GM23248 (cell line): ENCODE results near the gene LTB4R. TPM values are rescaled to one million over a fixed set of nuclear protein-coding genes. Genes with fewer than 3 reads are reported as not detected.
A peak's percentile ranks its signal among the peaks of the same experiment; 100 is the strongest.

Source experiments
- DNase-seq: peaks from one replicate; pipeline ENCODE4 v3.0.0-alpha.2; 2015
- H2AFZ ChIP-seq: fragments of 200-600 bp; sonication (generic); 2 replicates; pipeline ENCODE4 v1.6.1; 2016; ENCODE audit warnings: antibody characterized with exemption
- H3F3A ChIP-seq: fragments of 200-600 bp; sonication (generic); 2 replicates; pipeline ENCODE4 v1.6.1; 2016; ENCODE audit warnings: mild to moderate bottlenecking, antibody characterized with exemption, mixed run types; ENCODE audit not compliant: insufficient read depth
- H3K27ac ChIP-seq: fragments of 200-600 bp; sonication (generic); 2 replicates; pipeline ENCODE4 v1.5.1; 2016; ENCODE audit warnings: mild to moderate bottlenecking
- H3K27me3 ChIP-seq: fragments of 200-600 bp; sonication (generic); replicated peaks from 2 replicates; pipeline ENCODE4 v1.6.1; 2016; ENCODE audit warnings: mild to moderate bottlenecking; ENCODE audit not compliant: insufficient read depth
- H3K36me3 ChIP-seq: fragments of 200-600 bp; sonication (generic); 2 replicates; pipeline ENCODE4 v1.6.1; 2016; ENCODE audit warnings: low read depth, mild to moderate bottlenecking
- H3K4me1 ChIP-seq: fragments of 200-600 bp; sonication (generic); 2 replicates; pipeline ENCODE4 v1.6.1; 2016; ENCODE audit warnings: mild to moderate bottlenecking; ENCODE audit not compliant: insufficient read depth
- H3K4me2 ChIP-seq: fragments of 200-600 bp; sonication (generic); one replicate; pipeline ENCODE4 v1.6.1; 2016; ENCODE audit warnings: mild to moderate bottlenecking; ENCODE audit not compliant: unreplicated experiment
- H3K4me3 ChIP-seq: fragments of 200-600 bp; sonication (generic); 2 replicates; pipeline ENCODE4 v1.5.1; 2016; ENCODE audit warnings: mild to moderate bottlenecking
- H3K79me2 ChIP-seq: fragments of 200-600 bp; sonication (generic); 2 replicates; pipeline ENCODE4 v1.6.1; 2016; ENCODE audit warnings: mild to moderate bottlenecking; ENCODE audit not compliant: insufficient read depth
- H3K9ac ChIP-seq: fragments of 200-600 bp; sonication (generic); 2 replicates; pipeline ENCODE4 v1.6.1; 2016; ENCODE audit warnings: mild to moderate bottlenecking
- H3K9me2 ChIP-seq: fragments of 200-600 bp; sonication (generic); 2 replicates; pipeline ENCODE4 v1.6.1; 2016; ENCODE audit warnings: mixed run types, mild to moderate bottlenecking, moderate library complexity; ENCODE audit not compliant: insufficient read depth
- H3K9me3 ChIP-seq: fragments of 200-600 bp; sonication (generic); one replicate; pipeline ENCODE4 v1.6.1; 2017; ENCODE audit warnings: low read depth
- H4K20me1 ChIP-seq: fragments of 200-600 bp; sonication (generic); 2 replicates; pipeline ENCODE4 v1.6.0; 2016; ENCODE audit not compliant: insufficient read depth
- EZH2 ChIP-seq: fragments of 200-600 bp; sonication (generic); IDR thresholded peaks from 2 replicates; pipeline ENCODE4 v1.6.1; 2018; ENCODE audit warnings: antibody characterized with exemption, mild to moderate bottlenecking; ENCODE audit not compliant: insufficient read depth, poor library complexity, severe bottlenecking
- EZH2phosphoT487 ChIP-seq: fragments of 200-600 bp; sonication (generic); IDR thresholded peaks from 2 replicates; pipeline ENCODE4 v1.6.1; 2018; ENCODE audit warnings: antibody characterized with exemption, moderate library complexity, mild to moderate bottlenecking, low read depth; ENCODE audit not compliant: insufficient read depth
- WGBS, 2 experiments: methylation state at CpG; one replicate each; pipeline ENCODE4 v1.1.6; 2015 to 2017; ENCODE audit warnings: low lambda C conversion rate in 2 of 2, low coverage in 1 of 2; ENCODE audit errors: missing lambda C conversion rate in 2 of 2; 5-methylcytosine and 5-hydroxymethylcytosine counted together
- in situ Hi-C: fragments of 300-500 bp; cut with MboI; formaldehyde crosslinking; loops from 2 replicates; pipeline ENCODE4 v1.15.0; 2020
- polyA plus RNA-seq: library from polyadenylated mRNA; unstranded; fragments of >200 nt; fragmentation: Nextera tagmentation; extraction: Ambion mirVana; gene quantifications from 2 replicates; pipeline ENCODE4 v1.2.1, GENCODE V29; 2016
- total RNA-seq: library from RNA; depleted of rRNA; stranded (reverse); fragments of >200 nt; shearing (Covaris generic); gene quantifications from 2 replicates; pipeline ENCODE4 v1.2.3, GENCODE V29; 2014

Gene LTB4R
- total and polyA plus RNA-seq, 2 experiments from 2014 or later, result 1.1 to 2.4 TPM

DNA sequence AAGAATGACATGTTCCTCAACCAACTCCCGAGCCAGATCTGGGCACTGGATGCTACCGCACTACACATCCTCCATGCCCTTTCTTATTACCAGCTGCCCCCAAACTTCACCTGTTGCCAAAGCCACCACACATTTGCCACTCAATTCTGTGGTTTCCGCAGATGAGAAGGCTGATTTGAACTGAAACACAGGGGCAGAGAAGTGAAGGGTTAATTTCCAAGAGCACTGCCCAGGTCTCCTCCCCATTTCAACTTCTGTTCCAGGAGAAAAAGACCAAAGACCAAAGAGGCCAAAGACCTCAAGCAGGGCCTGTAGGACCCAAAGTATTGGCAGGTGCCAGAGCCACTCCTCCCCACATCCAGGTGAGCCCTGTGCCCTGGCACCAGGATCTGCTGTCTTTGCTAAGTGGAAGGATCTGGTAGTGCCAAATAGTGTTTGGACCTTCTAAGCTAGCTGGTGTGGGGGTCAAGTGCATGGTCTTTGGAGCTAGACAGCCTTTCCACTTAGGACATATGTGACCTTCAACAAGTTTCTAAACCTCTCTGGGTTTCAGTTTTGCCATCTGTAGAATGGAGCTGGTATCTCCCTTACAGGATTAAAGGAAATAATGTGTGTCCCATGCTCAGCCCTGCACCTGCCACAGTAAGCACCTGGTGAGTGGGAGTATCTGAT, 19.7 kb upstream of the LTB4R start:
- Histone ChIP-seq H3K4me3 (no peak overlapping the region), H3K27me3 (no peaks in the 10 kb centered on the region), H4K20me1 (no peaks in the 10 kb centered on the region), H3K27ac (no peak overlapping the region), H3K9me3 (no peaks in the 10 kb centered on the region), H3K79me2 (no peaks in the 10 kb centered on the region), H3K9ac (no peak overlapping the region), H3F3A (no peaks in the 10 kb centered on the region), H2AFZ (no peak overlapping the region), H3K9me2 (no peaks in the 10 kb centered on the region), H3K36me3 (peaks cover 2% of the 10 kb centered on the region; the same call in 1 of the 2 replicates), H3K4me2 (no peak overlapping the region), H3K4me1 (peaks cover 3% of the 10 kb centered on the region)
- TF ChIP-seq EZH2 (no peak), EZH2phosphoT487 (no peak)
- WGBS, 2 experiments, result 69 to 79% methylated on average over 3 of the region's 3 CpGs
- no peak for DNase-seq
- in situ Hi-C loops, result loop anchor here (10.0 kb wide), 1 partner anchor 47 kb away; the partner anchor contains the start of gene TINF2

DNA sequence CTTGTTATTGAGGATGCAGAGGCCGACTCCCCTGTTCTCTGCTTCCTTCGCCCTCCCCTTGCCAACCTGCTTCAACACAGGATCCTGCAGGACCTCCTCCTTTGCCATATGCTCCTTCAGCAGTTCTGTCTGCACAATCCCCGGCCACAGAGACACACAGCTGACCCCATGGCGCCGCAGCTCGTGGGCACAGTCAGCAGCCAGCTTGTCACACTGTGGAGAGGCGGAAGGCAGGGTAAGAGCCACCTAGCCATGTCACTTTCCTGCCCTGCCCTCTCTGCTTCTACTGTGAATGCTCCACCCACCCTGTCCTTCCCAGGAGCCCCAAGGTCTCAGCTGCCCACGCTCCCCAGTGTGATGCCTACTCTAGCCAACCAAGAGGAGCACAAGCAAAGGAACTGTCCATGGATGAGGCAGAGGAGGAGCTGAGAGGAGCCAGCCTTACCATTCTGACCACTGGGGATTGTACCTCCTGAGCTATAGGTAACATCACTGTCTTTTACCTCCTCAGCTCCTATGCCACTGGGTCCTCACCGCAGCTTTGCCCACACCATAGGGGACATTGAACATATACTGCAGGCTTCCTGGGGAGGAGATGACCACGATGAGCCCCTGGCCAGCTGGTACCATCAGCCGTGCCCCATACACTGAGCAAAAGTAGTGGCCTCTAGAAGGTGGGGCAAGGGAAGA, 19.0 kb upstream of the LTB4R start:
- no peak overlapping the region for H3K4me2 ChIP-seq
- no peaks in the 10 kb centered on the region for H3K9me3 ChIP-seq
- H4K20me1 ChIP-seq, result no peaks in the 10 kb centered on the region
- peaks cover 4% of the 10 kb centered on the region; the same call in 1 of the 2 replicates for H3F3A ChIP-seq
- no peaks in the 10 kb centered on the region for H3K9me2 ChIP-seq
- no peak overlapping the region for H2AFZ ChIP-seq
- no peak overlapping the region for H3K4me3 ChIP-seq
- no peak overlapping the region for H3K9ac ChIP-seq
- no peak for DNase-seq
- WGBS, 2 experiments, result 89 to 90% methylated on average over 11 of the region's 11 CpGs
- no peak for TF ChIP-seq EZH2
- TF ChIP-seq EZH2phosphoT487, result no peak
- no peaks in the 10 kb centered on the region for H3K27me3 ChIP-seq
- H3K4me1 ChIP-seq, result peaks cover 5% of the 10 kb centered on the region
- in situ Hi-C loops, result loop anchor here (10.0 kb wide), 1 partner anchor 47 kb away; the partner anchor contains the start of gene TINF2
- H3K79me2 ChIP-seq, result no peaks in the 10 kb centered on the region
- H3K27ac ChIP-seq, result no peak overlapping the region
- peaks cover 2% of the 10 kb centered on the region; the same call in 1 of the 2 replicates for H3K36me3 ChIP-seq

DNA sequence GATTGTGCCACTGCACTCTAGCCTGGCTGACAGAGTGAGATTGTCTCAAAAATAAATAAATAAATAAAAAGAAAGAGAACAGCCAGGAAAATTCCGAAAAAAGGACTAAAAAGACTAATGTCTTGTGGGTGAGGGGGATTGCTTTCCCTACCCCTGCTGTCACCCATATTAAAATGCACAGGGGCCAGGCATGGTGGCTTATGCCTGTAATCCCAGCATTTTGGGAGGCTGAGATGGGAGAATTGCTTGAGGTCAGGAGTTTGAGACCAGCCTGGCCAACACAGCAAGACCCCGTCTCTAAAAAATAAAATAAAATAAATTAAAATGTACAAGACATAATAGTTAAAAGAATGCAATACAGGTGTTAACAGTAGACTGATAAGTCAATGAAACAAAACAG, 17.8 kb upstream of the LTB4R start:
- H3K36me3 ChIP-seq, result peaks cover 2% of the 10 kb centered on the region; the same call in 1 of the 2 replicates
- no peaks in the 10 kb centered on the region for H3K9me3 ChIP-seq
- no peak overlapping the region for H3K4me3 ChIP-seq
- no peak for TF ChIP-seq EZH2phosphoT487
- no peak for TF ChIP-seq EZH2
- no peaks in the 10 kb centered on the region for H4K20me1 ChIP-seq
- no peaks in the 10 kb centered on the region for H3K27me3 ChIP-seq
- no peak overlapping the region for H3K4me2 ChIP-seq
- no peaks in the 10 kb centered on the region for H3K9me2 ChIP-seq
- no peak overlapping the region for H2AFZ ChIP-seq
- no peak overlapping the region for H3K27ac ChIP-seq
- H3K79me2 ChIP-seq, result no peaks in the 10 kb centered on the region
- peaks cover 14% of the 10 kb centered on the region; the same call in 1 of the 2 replicates for H3F3A ChIP-seq
- WGBS, 2 experiments, result 92 to 93% methylated on average over 2 of the region's 2 CpGs
- peaks cover 8% of the 10 kb centered on the region for H3K4me1 ChIP-seq
- H3K9ac ChIP-seq, result no peak overlapping the region
- in situ Hi-C loops, result loop anchor here (10.0 kb wide), 1 partner anchor 49 kb away; the partner anchor contains the start of gene TINF2
- no peak for DNase-seq

DNA sequence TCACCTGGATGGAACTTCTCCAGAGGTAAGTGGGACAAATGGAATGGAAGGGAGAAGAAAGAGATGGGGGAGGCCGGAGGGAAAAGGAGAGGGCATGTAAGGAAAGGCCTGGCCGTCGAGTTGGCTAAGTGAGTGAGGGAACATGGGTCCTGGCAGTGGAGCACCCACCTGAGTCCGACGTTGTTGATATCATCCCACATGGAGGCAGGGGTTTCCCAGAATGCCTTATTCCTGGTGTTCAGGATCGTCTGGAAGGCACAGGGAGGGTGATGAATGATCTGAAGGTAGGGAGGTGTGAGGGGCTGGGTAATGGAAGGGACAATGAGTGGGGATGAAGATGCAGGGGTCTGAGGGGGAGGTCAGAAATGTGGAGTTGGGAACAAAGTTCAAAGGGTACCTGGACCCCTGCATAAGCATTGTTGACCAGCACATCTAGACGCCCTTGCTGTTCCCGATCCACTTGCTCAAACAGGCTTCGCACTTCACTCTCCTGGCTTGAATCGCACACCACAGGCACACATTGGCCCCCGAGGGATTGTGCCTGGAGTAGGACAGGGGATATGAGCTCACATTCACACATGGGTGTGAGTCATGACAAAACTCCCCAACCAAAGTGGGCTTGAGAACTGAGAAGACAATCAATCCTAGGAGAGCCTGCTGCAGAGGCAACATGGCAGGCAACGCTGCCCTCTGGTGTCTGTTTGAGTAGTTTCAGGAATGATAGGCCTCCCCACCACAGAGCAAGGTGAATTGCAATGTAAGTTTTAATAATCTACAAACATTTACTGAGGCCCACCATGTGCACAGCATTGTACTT, 14.8 kb upstream of the LTB4R start:
- H4K20me1 ChIP-seq, result no peaks in the 10 kb centered on the region
- peak overlapping the region; percentile 51; the same call in 1 of the 2 replicates for H2AFZ ChIP-seq
- peak; percentile 94 for DNase-seq
- H3K9me3 ChIP-seq, result no peaks in the 10 kb centered on the region
- no peak overlapping the region for H3K4me3 ChIP-seq
- H3K9me2 ChIP-seq, result no peaks in the 10 kb centered on the region
- peak overlapping the region; percentile 38; the same call in 1 of the 2 replicates for H3K27ac ChIP-seq
- H3K9ac ChIP-seq, result peak overlapping the region; percentile 19; the same call in 1 of the 2 replicates
- in situ Hi-C loops, result loop anchor here (10.0 kb wide), 1 partner anchor 52 kb away; the partner anchor contains the start of gene TINF2
- 41 to 44% methylated on average over 12 of the region's 12 CpGs for WGBS, 2 experiments
- peaks cover 23% of the 10 kb centered on the region; the same call in 1 of the 2 replicates for H3F3A ChIP-seq
- H3K36me3 ChIP-seq, result peaks cover 2% of the 10 kb centered on the region; the same call in 1 of the 2 replicates
- H3K79me2 ChIP-seq, result peaks cover 18% of the 10 kb centered on the region
- TF ChIP-seq EZH2phosphoT487 (no peak), EZH2 (no peak)
- no peaks in the 10 kb centered on the region for H3K27me3 ChIP-seq
- no peak overlapping the region for H3K4me2 ChIP-seq
- peaks cover 17% of the 10 kb centered on the region for H3K4me1 ChIP-seq
